Endothelial cell of umbilical vein (primary cell): ENCODE results near the gene SP2. TPM values are rescaled to one million over a fixed set of nuclear protein-coding genes. Genes with fewer than 3 reads are reported as not detected.

Experiments
- BruUV-seq: library from RNA; stranded (reverse); fragments of 400-500 nt; replicated peaks from 2 replicates; lab custom pipeline; 2021; lab: Mats Ljungman, UMichigan
- CTCF ChIA-PET: fragments of 300-600, 350-600 bp; sonication (Branson Sonifier 250); formaldehyde crosslinking; loops from one replicate; lab custom pipeline; 2021; ENCODE audit warnings: antibody characterized with exemption, inconsistent platforms; lab: Charles Lee
- POLR2A ChIA-PET: fragments of 300-600, 350-600 bp; sonication (Branson Sonifier 250); formaldehyde crosslinking; loops from one replicate; lab custom pipeline; 2021; ENCODE audit warnings: antibody characterized with exemption, inconsistent platforms; lab: Charles Lee
- DNase-seq: peaks from one replicate; pipeline ENCODE4 v3.0.0-alpha.2; 2011; ENCODE audit warnings: low read depth, low spot score
- FAIRE-seq: peaks from 2 replicates; lab custom pipeline; 2011; peaks lifted over from hg19 to GRCh38; lab: Jason Lieb, UNC
- H2AFZ ChIP-seq: 2 replicates; pipeline ENCODE4 v1.6.0; 2012; ENCODE audit warnings: low read depth, low read length, control low read depth, inconsistent platforms
- H3K27ac ChIP-seq: 2 replicates; pipeline ENCODE4 v1.5.1; 2011; ENCODE audit warnings: low read depth, mild to moderate bottlenecking, control low read depth, low read length, moderate library complexity; ENCODE audit not compliant: insufficient read depth
- H3K27me3 ChIP-seq, 2 experiments: 2 replicates each; pipeline versions ENCODE4 v1.6.0 to v1.6.1; 2011; ENCODE audit warnings: low read length in 2 of 2, mixed read lengths in 1 of 2; ENCODE audit not compliant: control insufficient read depth in 2 of 2, insufficient read depth in 2 of 2
- H3K36me3 ChIP-seq, 2 experiments: 2 replicates in 1 of 2; 3 replicates in 1 of 2; pipeline ENCODE4 v1.5.1; 2011; ENCODE audit warnings: low read length in 2 of 2, mild to moderate bottlenecking in 1 of 2, moderate library complexity in 1 of 2; ENCODE audit not compliant: control insufficient read depth in 2 of 2, insufficient read depth in 2 of 2; ENCODE audit errors: extremely low read depth in 1 of 2
- H3K4me1 ChIP-seq: 3 replicates; pipeline ENCODE4 v1.5.1; 2011; ENCODE audit warnings: mild to moderate bottlenecking, low read length; ENCODE audit not compliant: control insufficient read depth, insufficient read depth; ENCODE audit errors: extremely low read depth
- H3K4me2 ChIP-seq: 2 replicates; pipeline ENCODE4 v1.6.1; 2011; ENCODE audit warnings: low read length, control low read depth, mixed read lengths; ENCODE audit not compliant: insufficient read depth
- H3K4me3 ChIP-seq, 3 experiments: fragments of 200-600 bp in 1 of 3; sonication (generic), shearing (Covaris generic) in 1 of 3; replicated peaks in 1 of 3; 2 replicates each; pipeline ENCODE4 v1.5.1; 2011 to 2016; ENCODE audit warnings: control low read depth in 3 of 3, low read length in 3 of 3, mild to moderate bottlenecking in 2 of 3, inconsistent platforms in 1 of 3, low read depth in 1 of 3, moderate library complexity in 1 of 3; ENCODE audit not compliant: insufficient read depth in 1 of 3
- H3K79me2 ChIP-seq: 2 replicates; pipeline ENCODE4 v1.6.0; 2012; ENCODE audit warnings: low read length, inconsistent platforms; ENCODE audit not compliant: control insufficient read depth, insufficient read depth
- H3K9ac ChIP-seq: replicated peaks from 2 replicates; pipeline ENCODE3; 2011; ENCODE audit warnings: low read length, control low read depth; ENCODE audit not compliant: insufficient read depth; ENCODE audit errors: extremely low read depth
- H3K9me1 ChIP-seq: replicated peaks from 3 replicates; pipeline ENCODE4 v1.6.0; 2011; ENCODE audit warnings: mild to moderate bottlenecking, low read length; ENCODE audit not compliant: control insufficient read depth, insufficient read depth; ENCODE audit errors: extremely low read depth
- H3K9me3 ChIP-seq: replicated peaks from 2 replicates; pipeline ENCODE4 v1.5.1; 2012; ENCODE audit warnings: low read length, inconsistent platforms; ENCODE audit not compliant: control insufficient read depth, insufficient read depth
- H4K20me1 ChIP-seq: replicated peaks from 2 replicates; pipeline ENCODE3; 2011; ENCODE audit warnings: mild to moderate bottlenecking, low read length; ENCODE audit not compliant: control insufficient read depth, insufficient read depth; ENCODE audit errors: extremely low read depth
- CTCF ChIP-seq, 2 donors: IDR thresholded peaks; 1 replicate in 1 of 2; 2 replicates in 1 of 2; pipeline ENCODE4 v1.5.1; 2011; ENCODE audit warnings: low read length in 2 of 2, mild to moderate bottlenecking in 2 of 2, moderate library complexity in 2 of 2, control low read depth in 1 of 2, inconsistent platforms in 1 of 2, low read depth in 1 of 2; ENCODE audit not compliant: insufficient read depth in 1 of 2; ENCODE audit errors: extremely low read depth in 1 of 2
- EZH2 ChIP-seq: IDR thresholded peaks from 2 replicates; pipeline ENCODE4 v1.6.1; 2012; ENCODE audit warnings: borderline replicate concordance, low read depth, mild to moderate bottlenecking, moderate library complexity, low read length, inconsistent platforms; ENCODE audit not compliant: severe bottlenecking
- FOS ChIP-seq: IDR thresholded peaks from 2 replicates; pipeline ENCODE4 v1.6.1; 2011; ENCODE audit warnings: mild to moderate bottlenecking, low read length, moderate library complexity, borderline replicate concordance; ENCODE audit not compliant: insufficient read depth
- GATA2 ChIP-seq: IDR thresholded peaks from 2 replicates; pipeline ENCODE4 v1.7.0; 2011; ENCODE audit warnings: low read depth, mild to moderate bottlenecking, moderate library complexity, mixed read lengths, low read length; ENCODE audit not compliant: insufficient read length, insufficient read depth
- JUN ChIP-seq: IDR thresholded peaks from 2 replicates; pipeline ENCODE4 v1.6.1; 2011; ENCODE audit warnings: borderline replicate concordance, low read depth; ENCODE audit not compliant: insufficient read length, insufficient read depth
- MAX ChIP-seq: IDR thresholded peaks from 2 replicates; pipeline ENCODE4 v1.6.1; 2011; ENCODE audit not compliant: insufficient read depth, insufficient read length
- MYC ChIP-seq: IDR thresholded peaks from one replicate; pipeline ENCODE4 v1.6.1; 2011; ENCODE audit warnings: mild to moderate bottlenecking, low read depth, low read length
- POLR2A ChIP-seq: IDR thresholded peaks from 2 replicates; pipeline ENCODE4 v1.6.1; 2012; ENCODE audit warnings: low read depth, mild to moderate bottlenecking, control low read depth, low read length
- POLR2AphosphoS5 ChIP-seq: IDR thresholded peaks from 2 replicates; pipeline ENCODE4 v1.6.1; 2012; ENCODE audit warnings: low read depth, mild to moderate bottlenecking, control low read depth, low read length, moderate library complexity; ENCODE audit not compliant: insufficient read depth
- dilution Hi-C: fragments of 300-500 bp; cut with MboI; formaldehyde crosslinking; loops from one replicate; pipeline ENCODE4 v1.15.0; 2019; ENCODE audit warnings: low sequenced_read_pairs; ENCODE audit not compliant: extremely low pct_ligation_motif_present
- intact Hi-C: fragments of 100-400 bp; cut with micrococcal nuclease; formaldehyde crosslinking; loops from one replicate; pipeline ENCODE4 v1.10.0; 2022
- polyA plus RNA-seq, 4 experiments: library from polyadenylated mRNA; depleted of rRNA in 3 of 4; stranded (reverse) in 3 of 4; unstranded in 1 of 4; fragments of >200 nt; gene quantifications; 2 replicates each; pipeline versions ENCODE4 v1.2.1 to v1.2.3, GENCODE V29; 2011 to 2012; ENCODE audit warnings: missing spikeins in 1 of 4
- total RNA-seq: library from RNA; stranded (reverse); gene quantifications from 2 replicates; pipeline ENCODE4 v1.2.3, GENCODE V29; 2021

Gene SP2
- total and polyA plus RNA-seq, 2 donors (not counting 3 experiments of a cell fraction or from before 2014, with no cell fraction given): 11.2 to 18.6 TPM

- CTCF ChIA-PET: interaction anchor here (0.6 to 1.1 kb wide), 2 partner anchors 50 to 74 kb away, joined by 3 to 5 read pairs; partner anchors contain the start of gene CDK5RAP3
- no peaks in the 10 kb centered on the region for H3K9me3 ChIP-seq
- TF ChIP-seq JUN: no peak
- TF ChIP-seq GATA2: no peak
- TF ChIP-seq FOS: no peak
- no peak for TF ChIP-seq POLR2A
- no peak for TF ChIP-seq EZH2
- TF ChIP-seq MAX: no peak
- no peak for TF ChIP-seq CTCF (IDR thresholded peaks at IDR 0.05; ENCODE audit: extremely low read depth in 1 of 2, insufficient read depth in 1 of 2, low read depth in 1 of 2, low read length in 2 of 2)
- no peak for TF ChIP-seq POLR2AphosphoS5
- TF ChIP-seq MYC: no peak
- DNase-seq (peak; percentile 63), FAIRE-seq (peak; percentile 52)
- H3K9me1 ChIP-seq: no peaks in the 10 kb centered on the region
- no peaks in the 10 kb centered on the region for H3K36me3 ChIP-seq
- H4K20me1 ChIP-seq: no peaks in the 10 kb centered on the region
- POLR2A ChIA-PET: no interaction called here
- H3K9ac ChIP-seq: peak overlapping the region; percentile 78
- peak overlapping the region; percentile 81 for H3K4me2 ChIP-seq
- peak overlapping the region; percentile 15 to 74 (median 63) for H3K4me3 ChIP-seq
- H3K27me3 ChIP-seq: no peaks in the 10 kb centered on the region
- intact Hi-C loops (loop anchor here (1.0 kb wide), 2 partner anchors 73 to 210 kb away; partner anchors contain the start of gene SNX11), dilution Hi-C loops (no loop called here)
- BruUV-seq: TSS peak; percentile 47
- H3K27ac ChIP-seq: peak overlapping the region; percentile 75
- peaks cover 15% of the 10 kb centered on the region for H3K4me1 ChIP-seq
- peaks cover 7% of the 10 kb centered on the region for H3K79me2 ChIP-seq
- peak overlapping the region; percentile 42 for H2AFZ ChIP-seq
These were observed 845 bp downstream of the SP2 start for GRCh38 chr17:47896672-47897490.
